HCT116 (cell line): ENCODE results near the gene TMEM135. TPM values are rescaled to one million over a fixed set of nuclear protein-coding genes. Genes with fewer than 3 reads are reported as not detected.
"Not testable (repeated sequence)": the region's sequence is repeated elsewhere in the genome, so short reads cannot be mapped to it uniquely, and the experiment has no call there.

Source experiments
- ATAC-seq: fragments of 200-7000 bp; cut with Tn5 transposase; 2 replicates; pipeline ENCODE4 v1.9.1; 2020; ENCODE audit warnings: mild to moderate bottlenecking, moderate library complexity
- BruUV-seq: library from RNA; stranded (reverse); fragments of 400-500 nt; replicated peaks from 2 replicates; lab custom pipeline; 2021; lab: Mats Ljungman, UMichigan
- CTCF ChIA-PET: fragments of 300-600 bp; sonication (Branson Sonifier 250); formaldehyde crosslinking; loops from one replicate; lab custom pipeline; 2021; ENCODE audit warnings: antibody characterized with exemption; lab: Charles Lee
- POLR2A ChIA-PET: fragments of 300-600, 350-600 bp; sonication (Branson Sonifier 250); formaldehyde crosslinking; loops from one replicate; lab custom pipeline; 2021; ENCODE audit warnings: antibody characterized with exemption; lab: Charles Lee
- RAD21 ChIA-PET, 2 experiments: fragments of 300-600 bp; sonication (Branson Sonifier 250); formaldehyde crosslinking; loops; one replicate each; lab custom pipeline; 2023; ENCODE audit warnings: low total read pairs in 2 of 2; ENCODE audit not compliant: uncharacterized antibody in 2 of 2, unreplicated experiment in 2 of 2, low non-redundant PET in 1 of 2; lab: Charles Lee
- DNase-seq: peaks from one replicate; pipeline ENCODE4 v3.0.0-alpha.2; 2010; ENCODE audit warnings: low read depth, low spot score
- H2AFZ ChIP-seq: fragments of 200-600 bp; shearing (Covaris generic), sonication (generic); 2 replicates; pipeline ENCODE4 v1.6.1; 2017; ENCODE audit warnings: low read depth, mixed run types, mixed read lengths, antibody characterized with exemption, low read length; ENCODE audit not compliant: poor library complexity, severe bottlenecking
- H3K27ac ChIP-seq: 2 replicates; pipeline ENCODE4 v1.5.1; 2012; ENCODE audit warnings: low read depth, low read length
- H3K27me3 ChIP-seq: fragments of 200-600 bp; sonication (generic); 2 replicates; pipeline ENCODE4 v1.6.1; 2016; ENCODE audit warnings: mixed run types, low read length, mixed read lengths; ENCODE audit not compliant: insufficient read depth
- H3K36me3 ChIP-seq, 2 experiments: fragments of 200-500 bp in 1 of 2; fragments of 200-600 bp in 1 of 2; sonication (Bioruptor generic) in 1 of 2; sonication (generic) in 1 of 2; 2 replicates each; pipeline versions ENCODE4 v1.5.1 to v1.6.1; 2014 to 2016; ENCODE audit warnings: low read length in 2 of 2, inconsistent platforms in 1 of 2, mixed read lengths in 1 of 2, mixed run types in 1 of 2; ENCODE audit not compliant: insufficient read depth in 2 of 2, control insufficient read depth in 1 of 2
- H3K4me1 ChIP-seq, 2 experiments: fragments of 200-600 bp in 1 of 2; sonication (generic) in 1 of 2; 2 replicates each; pipeline versions ENCODE4 v1.5.1 to v1.6.1; 2012 to 2017; ENCODE audit warnings: low read length in 2 of 2, inconsistent platforms in 1 of 2, mild to moderate bottlenecking in 1 of 2, mixed read lengths in 1 of 2, mixed run types in 1 of 2, moderate library complexity in 1 of 2; ENCODE audit not compliant: insufficient read depth in 2 of 2, control insufficient read depth in 1 of 2
- H3K4me2 ChIP-seq: fragments of 200-600 bp; sonication (generic); 2 replicates; pipeline ENCODE4 v1.6.1; 2017; ENCODE audit warnings: mixed run types, low read length, mixed read lengths
- H3K4me3 ChIP-seq, 2 experiments: fragments of 200-600 bp in 1 of 2; sonication (generic) in 1 of 2; replicated peaks in 1 of 2; 2 replicates each; pipeline ENCODE4 v1.5.1; 2011 to 2016; ENCODE audit warnings: low read length in 2 of 2, control low read depth in 1 of 2, low read depth in 1 of 2, mild to moderate bottlenecking in 1 of 2, mixed read lengths in 1 of 2, mixed run types in 1 of 2
- H3K79me2 ChIP-seq: fragments of 200-600 bp; sonication (generic); 2 replicates; pipeline ENCODE4 v1.6.1; 2017; ENCODE audit warnings: mild to moderate bottlenecking, mixed run types, low read length, moderate library complexity, mixed read lengths; ENCODE audit not compliant: insufficient read depth
- H3K9ac ChIP-seq: fragments of 200-600 bp; sonication (generic); 2 replicates; pipeline ENCODE4 v1.6.1; 2016; ENCODE audit warnings: low read length, mixed read lengths
- H3K9me2 ChIP-seq: fragments of 200-600 bp; sonication (generic), shearing (Covaris generic); 2 replicates; pipeline ENCODE4 v1.6.1; 2017; ENCODE audit warnings: mixed run types, mild to moderate bottlenecking, moderate library complexity; ENCODE audit not compliant: insufficient read depth
- H3K9me3 ChIP-seq, 2 experiments: fragments of 200-500 bp in 1 of 2; fragments of 200-600 bp in 1 of 2; sonication (Bioruptor generic) in 1 of 2; sonication (generic) in 1 of 2; 2 replicates each; pipeline ENCODE4 v1.6.1; 2014 to 2017; ENCODE audit warnings: low read length in 2 of 2, mixed read lengths in 2 of 2, inconsistent platforms in 1 of 2, low read depth in 1 of 2, mild to moderate bottlenecking in 1 of 2, mixed run types in 1 of 2, moderate library complexity in 1 of 2; ENCODE audit not compliant: control insufficient read depth in 1 of 2, insufficient read depth in 1 of 2
- H4K20me1 ChIP-seq: fragments of 200-600 bp; sonication (generic), shearing (Covaris generic); 2 replicates; pipeline ENCODE4 v1.6.1; 2017; ENCODE audit warnings: mixed run types, mild to moderate bottlenecking, moderate library complexity; ENCODE audit not compliant: insufficient read depth
- CBX3 ChIP-seq: IDR thresholded peaks from 2 replicates; pipeline ENCODE4 v1.6.1; 2012; ENCODE audit warnings: low read depth
- EGR1 ChIP-seq: IDR thresholded peaks from 2 replicates; pipeline ENCODE4 v1.6.1; 2012; ENCODE audit warnings: low read depth
- EZH2phosphoT487 ChIP-seq: fragments of 200-600 bp; IDR thresholded peaks from 2 replicates; pipeline ENCODE4 v1.6.1; 2018; ENCODE audit warnings: antibody characterized with exemption, borderline replicate concordance
- JUND ChIP-seq: IDR thresholded peaks from 2 replicates; pipeline ENCODE4 v1.6.1; 2012
- ZFX ChIP-seq: fragments of 450-650 bp; IDR thresholded peaks from 2 replicates; pipeline ENCODE4 v1.6.1; 2017
- intact Hi-C: fragments of 100-400 bp; cut with micrococcal nuclease; formaldehyde crosslinking; loops from 2 replicates; pipeline ENCODE4 v1.10.0; 2022
- total RNA-seq: library from RNA; stranded (reverse); gene quantifications from one replicate; pipeline ENCODE4 v1.2.1, GENCODE V29; 2021; ENCODE audit not compliant: unreplicated experiment

Gene TMEM135
- total RNA-seq, 1 experiment from 2014 or later: 50.6 TPM

DNA sequence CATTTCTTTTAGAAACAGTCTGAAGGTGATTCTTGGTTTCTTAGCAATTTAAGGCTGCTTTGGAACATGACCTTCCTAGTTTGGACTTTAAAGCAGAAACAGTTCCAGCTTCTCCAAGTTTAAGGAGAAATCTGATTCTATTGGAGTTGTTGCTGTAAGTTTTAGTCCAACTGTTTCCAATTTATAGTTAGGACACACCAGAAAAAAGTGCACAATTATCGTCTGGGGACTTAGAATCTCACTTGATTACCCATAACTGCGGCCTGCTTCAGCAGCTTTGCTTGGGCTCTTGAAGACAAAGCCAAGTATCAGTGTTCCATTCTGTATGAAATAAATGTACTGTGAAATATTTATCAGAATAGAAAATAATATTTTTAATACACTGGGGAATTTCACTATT lies 246.6 kb downstream of the TMEM135 start:
- Histone ChIP-seq H3K27ac (no peak overlapping the region), H3K9me3 (no peaks in the 10 kb centered on the region), H3K27me3 (no peaks in the 10 kb centered on the region), H3K79me2 (no peaks in the 10 kb centered on the region; the same call in 1 of the 2 replicates), H3K4me1 (no peaks in the 10 kb centered on the region), H3K9me2 (no peaks in the 10 kb centered on the region), H3K9ac (no peak overlapping the region), H3K36me3 (no peaks in the 10 kb centered on the region), H3K4me2 (no peak overlapping the region), H2AFZ (no peak overlapping the region), H3K4me3 (no peak overlapping the region), H4K20me1 (no peaks in the 10 kb centered on the region)
- ATAC-seq: no peak
- ChIA-PET POLR2A (no interaction called here), RAD21 (no interaction called here), CTCF (no interaction called here)
- intact Hi-C loops: no loop called here
- TF ChIP-seq EGR1 (no peak), EZH2phosphoT487 (no peak), ZFX (no peak), JUND (no peak), CBX3 (no peak)
- BruUV-seq: no TSS peak
- DNase-seq: no peak

DNA sequence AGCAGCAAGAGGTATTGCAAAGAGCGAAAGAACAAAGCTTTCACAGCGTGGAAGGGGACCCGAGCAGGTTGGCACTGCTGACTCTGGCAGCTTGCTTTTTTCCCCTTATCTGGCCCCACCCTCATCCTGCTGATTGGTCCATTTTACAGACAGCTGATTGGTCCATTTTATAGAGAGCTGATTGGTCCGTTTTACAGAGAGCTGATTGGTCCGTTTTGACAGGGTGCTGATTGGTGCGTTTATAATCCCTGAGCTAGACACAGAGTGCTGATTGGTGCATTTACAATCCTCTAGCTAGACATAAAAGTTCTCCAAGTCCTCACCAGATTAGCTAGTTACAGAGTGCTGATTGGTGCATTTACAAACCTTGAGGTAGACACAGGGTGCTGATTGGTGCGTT lies 247.9 kb downstream of the TMEM135 start:
- CTCF ChIA-PET, H3K4me2 ChIP-seq, H3K36me3 ChIP-seq, H3K4me3 ChIP-seq, H3K27ac ChIP-seq, H3K9me2 ChIP-seq, ATAC-seq, intact Hi-C loops, H4K20me1 ChIP-seq, H3K9ac ChIP-seq, DNase-seq, H2AFZ ChIP-seq, H3K79me2 ChIP-seq, POLR2A ChIA-PET, H3K27me3 ChIP-seq, BruUV-seq, H3K9me3 ChIP-seq, H3K4me1 ChIP-seq: not testable (repeated sequence)
- RAD21 ChIA-PET: interaction anchor here in 1 of 2 experiments (0.6 kb wide), 1 partner anchor 347 kb away, joined by 3 read pairs; no protein-coding TSS in a partner anchor
